ENCODE measurements around the gene RBM33.

The RBM33 gene

GRCh38 chr7:155706376-155706775, 61.9 kb downstream of the RBM33 start:
- TF ChIP-seq ZFX (IDR thresholded peaks at IDR 0.05) (no peak), CTCF (conservative IDR thresholded peaks at IDR 0.05) (no peak)
- no peak overlapping the region for H3K27ac ChIP-seq

- no peak overlapping the region for H3K27ac ChIP-seq
Measured at GRCh38 chr7:155709453-155709852, 65.0 kb downstream of the RBM33 start.

GRCh38 chr7:155710031-155710430, 65.6 kb downstream of the RBM33 start:
- TF ChIP-seq ZFX (IDR thresholded peaks at IDR 0.05), result no peak
- TF ChIP-seq CTCF (conservative IDR thresholded peaks at IDR 0.05), result no peak
- no peak overlapping the region for H3K27ac ChIP-seq

More at GRCh38 chr7:155709453-155709852, 65.0 kb downstream of the RBM33 start:
- TF ChIP-seq CTCF (conservative IDR thresholded peaks at IDR 0.05), result no peak
- TF ChIP-seq ZFX (IDR thresholded peaks at IDR 0.05), result no peak

GRCh38 chr7:155710530-155710929, 66.1 kb downstream of the RBM33 start:
- H3K27ac ChIP-seq, result no peak overlapping the region
- TF ChIP-seq CTCF (conservative IDR thresholded peaks at IDR 0.05), result no peak
- no peak for TF ChIP-seq ZFX (IDR thresholded peaks at IDR 0.05)

GRCh38 chr7:155711081-155711480, 66.6 kb downstream of the RBM33 start:
- no peak for TF ChIP-seq ZFX (IDR thresholded peaks at IDR 0.05)
- TF ChIP-seq CTCF (conservative IDR thresholded peaks at IDR 0.05), result no peak
- no peak overlapping the region for H3K27ac ChIP-seq

- TF ChIP-seq CTCF (conservative IDR thresholded peaks at IDR 0.05), result no peak
- H3K27ac ChIP-seq, result no peak overlapping the region
Measured at GRCh38 chr7:155713384-155713783, 68.9 kb downstream of the RBM33 start.

GRCh38 chr7:155714702-155715101, 70.2 kb downstream of the RBM33 start:
- H3K27ac ChIP-seq, result no peak overlapping the region

More at GRCh38 chr7:155714702-155715101, 70.2 kb downstream of the RBM33 start:
- no peak for TF ChIP-seq CTCF (conservative IDR thresholded peaks at IDR 0.05)
- no peak for TF ChIP-seq ZFX (IDR thresholded peaks at IDR 0.05)

Measured in C4-2B (cell line).